Measurements from ENCODE around the gene NACA.

DNA sequence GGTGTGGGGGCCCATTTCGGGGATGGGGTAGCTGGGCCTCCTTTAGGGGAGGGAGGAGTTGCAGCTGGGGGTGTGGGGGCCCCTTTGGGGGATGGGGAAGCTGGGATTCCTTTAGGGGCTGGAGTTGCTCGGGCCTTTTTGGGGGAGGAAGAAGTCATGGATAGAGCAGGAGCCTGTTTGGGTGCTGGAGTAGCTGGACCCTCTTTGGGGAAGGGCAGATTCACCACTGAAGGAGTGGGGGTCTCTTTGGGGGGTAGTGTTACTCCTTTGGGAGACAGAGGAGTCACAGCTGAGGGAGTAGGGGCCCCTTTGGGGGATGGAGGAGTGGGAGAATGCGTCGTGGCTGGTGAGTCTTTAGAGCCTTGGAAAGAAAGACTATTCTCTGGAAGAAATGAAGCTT lies 6.5 kb downstream of the NACA start:
- TF ChIP-seq, protein P1, sequence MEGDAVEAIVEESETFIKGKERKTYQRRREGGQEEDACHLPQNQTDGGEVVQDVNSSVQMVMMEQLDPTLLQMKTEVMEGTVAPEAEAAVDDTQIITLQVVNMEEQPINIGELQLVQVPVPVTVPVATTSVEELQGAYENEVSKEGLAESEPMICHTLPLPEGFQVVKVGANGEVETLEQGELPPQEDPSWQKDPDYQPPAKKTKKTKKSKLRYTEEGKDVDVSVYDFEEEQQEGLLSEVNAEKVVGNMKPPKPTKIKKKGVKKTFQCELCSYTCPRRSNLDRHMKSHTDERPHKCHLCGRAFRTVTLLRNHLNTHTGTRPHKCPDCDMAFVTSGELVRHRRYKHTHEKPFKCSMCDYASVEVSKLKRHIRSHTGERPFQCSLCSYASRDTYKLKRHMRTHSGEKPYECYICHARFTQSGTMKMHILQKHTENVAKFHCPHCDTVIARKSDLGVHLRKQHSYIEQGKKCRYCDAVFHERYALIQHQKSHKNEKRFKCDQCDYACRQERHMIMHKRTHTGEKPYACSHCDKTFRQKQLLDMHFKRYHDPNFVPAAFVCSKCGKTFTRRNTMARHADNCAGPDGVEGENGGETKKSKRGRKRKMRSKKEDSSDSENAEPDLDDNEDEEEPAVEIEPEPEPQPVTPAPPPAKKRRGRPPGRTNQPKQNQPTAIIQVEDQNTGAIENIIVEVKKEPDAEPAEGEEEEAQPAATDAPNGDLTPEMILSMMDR (IDR thresholded peaks at IDR 0.05), result no peak
- TF ChIP-seq FOXM1 (IDR thresholded peaks at IDR 0.05; ENCODE audit: low read depth) (no peak), GABPA (IDR thresholded peaks at IDR 0.05; ENCODE audit: low read depth) (no peak), POLR2AphosphoS5 (IDR thresholded peaks at IDR 0.05; ENCODE audit: low read depth, low read length) (no peak)
